GM19193 (cell line): ENCODE data around the gene CNN1.
A peak's percentile ranks its signal among the peaks of the same experiment; 100 is the strongest.

Experiments used
- POLR2A ChIP-seq: IDR thresholded peaks from 4 replicates; pipeline ENCODE4 v1.6.1; 2011; ENCODE audit not compliant: insufficient read depth, insufficient read length; ENCODE audit errors: extremely low read depth

CNN1 gene

DNA sequence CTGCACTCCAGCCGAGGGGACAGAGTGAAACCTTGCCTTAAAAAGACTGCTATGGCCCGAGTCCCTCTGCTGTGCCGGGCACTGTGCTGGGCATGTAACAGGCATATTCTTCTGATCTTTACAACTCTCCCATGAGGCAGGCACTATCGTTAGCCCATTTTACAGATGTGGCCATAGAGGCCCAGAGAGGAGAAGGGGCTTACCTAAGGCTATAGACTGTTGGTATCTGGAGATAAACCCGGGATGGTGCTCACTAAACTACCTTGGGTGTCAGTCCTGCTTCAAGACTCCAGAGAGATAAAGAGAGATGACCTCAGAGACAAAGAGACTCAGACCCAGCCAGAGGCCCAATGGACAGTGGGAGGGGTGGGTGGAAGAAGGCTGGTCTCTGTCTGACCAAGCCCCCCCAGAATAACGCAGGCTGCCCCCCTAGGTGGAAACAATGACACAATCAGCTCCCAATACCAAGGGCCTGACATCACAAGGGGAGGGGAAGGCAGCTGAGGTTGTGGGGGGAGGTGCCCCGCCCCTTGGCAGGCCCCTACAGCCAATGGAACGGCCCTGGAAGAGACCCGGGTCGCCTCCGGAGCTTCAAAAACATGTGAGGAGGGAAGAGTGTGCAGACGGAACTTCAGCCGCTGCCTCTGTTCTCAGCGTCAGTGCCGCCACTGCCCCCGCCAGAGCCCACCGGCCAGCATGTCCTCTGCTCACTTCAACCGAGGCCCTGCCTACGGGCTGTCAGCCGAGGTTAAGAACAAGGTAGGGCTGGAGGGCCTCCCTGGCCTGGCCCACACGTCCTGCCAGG, at the start of gene CNN1:
CNN1 (plus strand) TSS at position 620 of the 805 bp plus-strand sequence; CDS start at position 697, 77 bp downstream.
- no peak for TF ChIP-seq POLR2A

- no peak for TF ChIP-seq POLR2A
Measured at GRCh38 chr19:11489378-11489777, 49.3 kb upstream of the CNN1 start.

GRCh38 chr19:11494634-11495285, 43.9 kb upstream of the CNN1 start:
- TF ChIP-seq POLR2A: no peak

DNA sequence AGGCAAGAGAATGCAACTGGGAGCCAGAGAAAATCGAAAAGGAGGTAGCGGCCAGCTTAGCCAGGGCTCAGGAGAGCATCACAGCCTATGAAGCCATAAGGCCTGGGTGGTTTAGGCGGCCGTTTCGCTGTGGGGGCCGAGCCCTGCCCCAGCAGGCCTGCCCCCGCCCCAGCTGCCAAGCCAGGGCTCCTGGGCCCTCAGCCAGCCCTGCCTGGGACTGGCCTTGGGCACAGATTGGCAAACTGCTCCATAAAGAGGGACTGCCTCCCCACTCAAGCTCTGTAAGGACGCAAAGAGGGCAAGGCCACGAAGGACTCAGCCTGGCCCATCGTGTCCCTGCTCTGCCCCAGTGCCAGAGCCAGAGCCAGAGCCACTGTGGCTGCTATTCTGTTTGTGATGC, 43.2 kb upstream of the CNN1 start:
- no peak for TF ChIP-seq POLR2A

- TF ChIP-seq POLR2A: no peak
Measured at GRCh38 chr19:11495885-11496284, 42.8 kb upstream of the CNN1 start.

- no peak for TF ChIP-seq POLR2A
Measured at GRCh38 chr19:11496391-11497163, 42.1 kb upstream of the CNN1 start.

DNA sequence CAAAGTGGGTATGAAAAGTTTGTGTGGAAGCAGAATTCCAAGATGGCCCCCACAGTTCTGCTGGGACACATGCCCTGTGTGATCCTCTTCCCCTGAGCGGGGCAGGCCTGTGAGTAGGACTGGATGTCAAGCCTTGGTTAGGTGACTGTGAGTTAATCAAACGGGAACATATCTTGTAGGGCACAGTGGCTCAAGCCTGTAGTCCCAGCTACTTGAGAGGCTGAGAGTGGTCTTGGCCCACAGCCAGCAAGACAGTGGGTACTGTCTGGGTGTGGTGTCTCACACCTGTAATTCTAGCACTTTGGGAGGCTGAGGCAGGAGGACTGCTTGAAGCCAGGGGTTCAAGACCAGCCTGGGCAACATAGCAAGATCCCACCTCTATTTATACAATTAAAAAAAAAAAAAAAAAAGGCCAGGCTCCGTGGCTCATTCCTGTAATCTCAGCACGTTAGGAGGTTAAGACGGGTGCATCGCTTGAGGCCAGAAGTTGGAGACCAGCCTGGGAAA, 39.4 kb upstream of the CNN1 start:
- no peak for TF ChIP-seq POLR2A

GRCh38 chr19:11499890-11500420, 38.7 kb upstream of the CNN1 start:
- no peak for TF ChIP-seq POLR2A

- no peak for TF ChIP-seq POLR2A
Measured at GRCh38 chr19:11504502-11505031, 34.1 kb upstream of the CNN1 start.

DNA sequence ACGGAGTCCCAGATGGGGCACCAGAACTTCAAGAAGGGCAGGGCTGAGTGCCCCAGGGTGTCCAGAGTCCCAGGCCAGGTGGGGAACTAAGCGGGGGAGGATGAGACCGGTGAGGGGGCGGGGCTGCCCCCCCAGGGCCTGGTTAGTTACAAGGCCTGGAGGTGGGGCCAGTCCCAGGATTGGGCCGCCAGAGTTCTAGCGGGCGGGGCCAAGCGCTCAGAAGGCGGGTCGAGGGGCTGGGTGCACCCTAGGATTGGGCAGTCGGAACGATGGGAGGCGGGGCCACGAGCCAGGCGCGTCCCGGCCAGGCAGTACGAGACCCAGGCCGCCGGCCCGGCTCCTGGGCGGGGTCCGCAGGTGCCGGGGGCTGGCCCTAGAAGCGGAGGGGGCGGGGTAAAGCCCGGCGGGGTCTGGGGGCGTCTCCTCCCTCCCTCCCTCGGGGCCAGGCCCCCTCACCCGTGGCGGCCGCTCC, 33.6 kb upstream of the CNN1 start:
- no peak for TF ChIP-seq POLR2A

DNA sequence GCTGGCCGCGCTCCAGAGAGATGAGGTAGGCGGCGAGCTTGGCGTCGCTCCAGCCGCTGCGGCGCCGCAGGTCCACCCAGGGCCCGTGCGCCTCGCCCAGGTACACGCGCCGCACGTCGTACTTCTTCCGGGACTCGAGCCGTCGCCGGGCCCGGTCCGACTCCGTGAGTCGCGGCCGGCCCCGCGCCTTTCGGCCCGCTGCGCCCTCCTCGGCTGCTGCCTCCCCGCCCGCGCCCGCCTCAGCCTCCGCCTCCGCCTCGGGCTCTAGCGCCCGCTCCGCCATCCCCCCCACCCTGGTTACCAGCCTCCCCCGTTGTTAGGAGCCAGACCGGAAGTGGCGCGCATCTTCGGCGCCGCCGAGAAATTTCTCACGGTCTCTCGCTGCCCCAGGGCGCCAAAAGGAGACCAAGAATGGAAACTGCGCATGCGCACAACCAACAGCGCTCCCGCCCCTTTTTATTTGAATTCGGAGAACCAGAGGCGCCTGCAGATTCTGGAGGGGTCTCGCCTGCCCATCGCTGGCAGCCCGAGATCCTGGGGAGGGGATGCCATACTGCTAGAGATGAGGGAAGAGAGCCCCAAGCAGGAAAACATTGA, 33.0 kb upstream of the CNN1 start, which contains the start of gene ZNF653:
ZNF653 (minus strand) TSS at position 336 of the 597 bp plus-strand sequence; CDS start at position 283, 53 bp downstream.
- TF ChIP-seq POLR2A: peak; percentile 65

GRCh38 chr19:11506101-11506555, 32.5 kb upstream of the CNN1 start:
- TF ChIP-seq POLR2A: peak; percentile 11

- TF ChIP-seq POLR2A: no peak
Measured at GRCh38 chr19:11506967-11507366, 31.7 kb upstream of the CNN1 start.

DNA sequence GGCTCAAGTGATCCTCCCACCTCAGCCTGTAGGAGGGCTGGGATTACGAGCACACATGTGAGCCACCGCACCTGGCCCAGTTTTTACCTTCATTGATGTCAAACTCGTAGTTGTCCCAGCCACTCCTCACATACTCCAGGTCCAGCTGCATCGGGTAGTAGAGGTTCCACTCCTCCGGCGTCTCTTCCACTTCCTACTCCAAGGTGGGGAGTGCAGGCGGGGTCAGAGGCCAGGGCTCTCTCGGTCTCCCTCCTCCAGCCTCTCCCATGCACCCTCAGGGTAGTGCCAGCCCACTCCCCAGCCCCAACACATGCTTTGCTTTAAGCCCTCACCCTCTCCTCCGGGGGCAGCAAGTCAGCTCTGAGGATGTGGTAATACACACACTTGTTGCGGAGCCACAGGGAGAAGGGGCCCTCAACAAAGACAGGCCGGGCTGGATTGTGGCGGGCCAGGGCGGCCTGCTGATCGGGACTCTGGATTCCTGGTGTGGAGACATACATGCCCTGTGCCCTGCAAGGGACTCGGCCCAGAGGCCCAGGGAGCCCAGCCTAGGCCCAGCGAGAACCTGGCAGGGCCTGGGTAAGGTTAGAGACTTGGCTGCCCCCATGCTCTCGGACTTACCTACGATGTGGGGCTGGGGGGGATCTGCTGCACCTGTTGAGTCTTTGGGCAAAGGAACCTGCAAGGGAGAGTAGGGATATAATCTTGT, 31.1 kb upstream of the CNN1 start:
- TF ChIP-seq POLR2A: no peak

- no peak for TF ChIP-seq POLR2A
Measured at GRCh38 chr19:11510444-11510843, 28.2 kb upstream of the CNN1 start.
